Ecto neural progenitor cell (in vitro differentiated cells): ENCODE data around the gene RPL27A.
"Not testable (repeated sequence)": the region's sequence is repeated elsewhere in the genome, so short reads cannot be mapped to it uniquely, and the experiment has no call there.

Experiments
- DNase-seq: peaks from one replicate; pipeline ENCODE4 v3.0.0-alpha.2; 2018; ENCODE audit warnings: low spot score

RPL27A gene

GRCh38 chr11:8682303-8683114 is at the start of gene RPL27A, which contains the start of gene TRIM66:
TSS of gene RPL27A (plus strand) at chr11:8682792. CDS start at chr11:8682814, 22 bp downstream.
TSS of gene TRIM66 (minus strand) at chr11:8682665. CDS start at chr11:8672274, 10,391 bp downstream.
- peak; percentile 98 for DNase-seq

GRCh38 chr11:8634498-8634897 is 48.1 kb upstream of the RPL27A start:
- no peak for DNase-seq

- no peak for DNase-seq
These were observed 46.5 kb upstream of the RPL27A start for GRCh38 chr11:8636127-8636526.

- no peak for DNase-seq
These were observed 44.3 kb upstream of the RPL27A start for GRCh38 chr11:8638300-8638699.

GRCh38 chr11:8639655-8640054 is 42.9 kb upstream of the RPL27A start:
- DNase-seq = no peak

- peak; percentile 52 for DNase-seq
These were observed 42.2 kb upstream of the RPL27A start for GRCh38 chr11:8640267-8640906.

GRCh38 chr11:8641332-8641731 is 41.3 kb upstream of the RPL27A start:
- no peak for DNase-seq

- no peak for DNase-seq
These were observed 40.3 kb upstream of the RPL27A start for GRCh38 chr11:8642196-8642841.

- no peak for DNase-seq
These were observed 35.7 kb upstream of the RPL27A start for GRCh38 chr11:8646873-8647272.

GRCh38 chr11:8649361-8649760 is 33.2 kb upstream of the RPL27A start:
- no peak for DNase-seq

- DNase-seq = no peak
These were observed 32.1 kb upstream of the RPL27A start for GRCh38 chr11:8650401-8650990.

- no peak for DNase-seq
These were observed 30.5 kb upstream of the RPL27A start for GRCh38 chr11:8652140-8652539.

GRCh38 chr11:8654503-8654902 is 28.1 kb upstream of the RPL27A start:
- no peak for DNase-seq

GRCh38 chr11:8656291-8656690 is 26.3 kb upstream of the RPL27A start:
- DNase-seq = no peak

GRCh38 chr11:8658321-8659057 is 24.1 kb upstream of the RPL27A start:
- no peak for DNase-seq

- no peak for DNase-seq
These were observed 21.4 kb upstream of the RPL27A start for GRCh38 chr11:8661001-8661795.

- no peak for DNase-seq
These were observed 17.4 kb upstream of the RPL27A start for GRCh38 chr11:8665222-8665621.

- not testable (repeated sequence) for DNase-seq
These were observed 12.5 kb upstream of the RPL27A start for GRCh38 chr11:8670081-8670480.

- peak; percentile 77 for DNase-seq
These were observed 11.4 kb upstream of the RPL27A start for GRCh38 chr11:8671193-8671612.

- no peak for DNase-seq
These were observed 10.9 kb upstream of the RPL27A start for GRCh38 chr11:8671651-8672062.

GRCh38 chr11:8672346-8672745 is 10.2 kb upstream of the RPL27A start:
- DNase-seq = no peak
